Epithelial cell of esophagus (primary cell): ENCODE results near the gene PLCB1.
"Not testable (repeated sequence)": the region's sequence is repeated elsewhere in the genome, so short reads cannot be mapped to it uniquely, and the experiment has no call there.

ENCODE experiments used
- DNase-seq: peaks from one replicate; pipeline ENCODE4 v3.0.0; 2010; ENCODE audit warnings: low read depth
- H3K4me3 ChIP-seq: 2 replicates; pipeline ENCODE4 v1.5.1; 2011; ENCODE audit warnings: mild to moderate bottlenecking, low read length, control low read depth
- TF ChIP-seq, protein P1 (sequence below): IDR thresholded peaks from 2 replicates; pipeline ENCODE4 v1.5.1; 2011; ENCODE audit warnings: low read depth, mild to moderate bottlenecking, low read length, control low read depth, inconsistent platforms; ENCODE audit not compliant: insufficient read depth; ENCODE audit errors: missing control alignments

Gene PLCB1

GRCh38 chr20:8642247-8642646 is 510.2 kb downstream of the PLCB1 start:
- DNase-seq, result peak; percentile 63
- no peak overlapping the region for H3K4me3 ChIP-seq
- TF ChIP-seq, protein P1, sequence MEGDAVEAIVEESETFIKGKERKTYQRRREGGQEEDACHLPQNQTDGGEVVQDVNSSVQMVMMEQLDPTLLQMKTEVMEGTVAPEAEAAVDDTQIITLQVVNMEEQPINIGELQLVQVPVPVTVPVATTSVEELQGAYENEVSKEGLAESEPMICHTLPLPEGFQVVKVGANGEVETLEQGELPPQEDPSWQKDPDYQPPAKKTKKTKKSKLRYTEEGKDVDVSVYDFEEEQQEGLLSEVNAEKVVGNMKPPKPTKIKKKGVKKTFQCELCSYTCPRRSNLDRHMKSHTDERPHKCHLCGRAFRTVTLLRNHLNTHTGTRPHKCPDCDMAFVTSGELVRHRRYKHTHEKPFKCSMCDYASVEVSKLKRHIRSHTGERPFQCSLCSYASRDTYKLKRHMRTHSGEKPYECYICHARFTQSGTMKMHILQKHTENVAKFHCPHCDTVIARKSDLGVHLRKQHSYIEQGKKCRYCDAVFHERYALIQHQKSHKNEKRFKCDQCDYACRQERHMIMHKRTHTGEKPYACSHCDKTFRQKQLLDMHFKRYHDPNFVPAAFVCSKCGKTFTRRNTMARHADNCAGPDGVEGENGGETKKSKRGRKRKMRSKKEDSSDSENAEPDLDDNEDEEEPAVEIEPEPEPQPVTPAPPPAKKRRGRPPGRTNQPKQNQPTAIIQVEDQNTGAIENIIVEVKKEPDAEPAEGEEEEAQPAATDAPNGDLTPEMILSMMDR, result no peak

DNA sequence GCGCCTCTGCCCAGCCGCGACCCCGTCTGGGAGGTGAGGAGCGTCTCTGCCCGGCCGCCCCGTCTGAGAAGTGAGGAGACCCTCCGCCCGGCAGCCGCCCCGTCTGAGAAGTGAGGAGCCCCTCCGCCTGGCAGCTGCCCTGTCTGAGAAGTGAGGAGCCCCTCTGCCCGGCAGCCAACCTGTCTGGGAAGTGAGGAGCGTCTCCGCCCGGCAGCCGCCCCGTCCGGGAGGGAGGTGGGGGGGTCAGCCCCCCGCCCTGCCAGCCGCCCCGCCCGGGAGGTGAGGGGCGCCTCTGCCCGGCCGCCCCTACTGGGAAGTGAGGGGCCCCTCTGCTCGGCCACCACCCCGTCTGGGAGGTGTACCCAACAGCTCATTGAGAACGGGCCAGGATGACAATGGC is 512.4 kb downstream of the PLCB1 start:
- H3K4me3 ChIP-seq, DNase-seq: not testable (repeated sequence)

DNA sequence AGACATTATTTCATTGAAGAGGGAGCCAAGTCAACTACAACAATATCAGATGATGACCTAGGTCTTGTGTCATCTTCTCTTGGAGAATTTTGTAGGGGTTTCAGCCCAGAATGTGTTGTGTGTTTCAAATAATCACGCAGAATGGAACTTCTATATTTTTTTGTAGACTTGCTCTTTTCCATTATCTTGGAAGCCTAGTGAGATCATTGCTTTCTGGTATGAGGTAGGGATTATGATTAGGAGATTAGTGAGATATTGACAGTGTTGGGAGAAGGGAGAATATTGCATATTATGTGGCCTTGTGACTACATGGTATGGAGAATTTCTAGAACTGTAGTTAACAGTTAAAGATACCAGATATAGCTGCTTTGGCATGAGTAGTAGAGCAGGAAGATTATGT is 513.3 kb downstream of the PLCB1 start:
- TF ChIP-seq, protein P1, result no peak
- no peak for DNase-seq
- no peak overlapping the region for H3K4me3 ChIP-seq

DNA sequence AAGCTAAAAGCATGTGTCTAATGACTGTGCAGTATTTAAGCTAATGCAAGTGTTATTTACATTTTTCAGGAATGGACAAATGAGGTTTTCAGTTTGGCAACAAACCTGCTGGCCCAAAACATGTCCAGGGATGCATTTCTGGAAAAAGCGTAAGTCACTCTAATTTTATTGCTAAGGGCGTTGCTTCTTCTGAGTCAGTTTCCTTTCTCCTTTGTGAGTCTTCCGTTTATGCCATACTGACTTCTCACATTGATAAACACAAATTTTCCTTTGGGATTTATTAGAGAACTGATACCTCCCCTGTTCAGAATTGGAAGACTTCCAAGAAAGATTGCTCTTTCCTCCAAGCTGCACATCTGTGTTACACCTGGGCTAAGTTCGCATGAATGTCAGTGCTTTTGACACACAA is 514.0 kb downstream of the PLCB1 start:
- peak; percentile 93 for DNase-seq
- TF ChIP-seq, protein P1, result no peak
- no peak overlapping the region for H3K4me3 ChIP-seq

GRCh38 chr20:8646716-8647115 is 514.6 kb downstream of the PLCB1 start:
- H3K4me3 ChIP-seq, result no peak overlapping the region
- no peak for DNase-seq
- TF ChIP-seq, protein P1, result no peak

- no peak overlapping the region for H3K4me3 ChIP-seq
- no peak for DNase-seq
- TF ChIP-seq, protein P1, result no peak
These were observed 515.9 kb downstream of the PLCB1 start for GRCh38 chr20:8647961-8648441.

GRCh38 chr20:8648466-8648865 is 516.4 kb downstream of the PLCB1 start:
- TF ChIP-seq, protein P1, result no peak
- no peak overlapping the region for H3K4me3 ChIP-seq
- no peak for DNase-seq

- TF ChIP-seq, protein P1, result no peak
- DNase-seq, result no peak
- H3K4me3 ChIP-seq, result no peak overlapping the region
These were observed 520.3 kb downstream of the PLCB1 start for GRCh38 chr20:8652396-8652795.
